Right lobe of liver (tissue), 6 donors: ENCODE measurements around the gene S1PR4. TPM values are rescaled to one million over a fixed set of nuclear protein-coding genes. Genes with fewer than 3 reads are reported as not detected.

ENCODE experiments used
- ATAC-seq, 4 donors: fragments of 200-7000 bp; cut with Tn5 transposase; one replicate each; pipeline ENCODE4 v1.9.1; 2020; ENCODE audit warnings: mild to moderate bottlenecking in 4 of 4, moderate library complexity in 4 of 4
- DNase-seq, 3 donors: peaks; one replicate each; pipeline ENCODE4 v3.0.0-alpha.2; 2020
- H3K27ac ChIP-seq, 3 donors: fragments of 200-600 bp; one replicate each; pipeline ENCODE4 v1.8.0; 2022
- H3K27me3 ChIP-seq, 2 donors: fragments of 200-600 bp; one replicate each; pipeline ENCODE4 v1.8.0; 2022
- H3K36me3 ChIP-seq, 4 donors: fragments of 200-600 bp; sonication (generic) in 1 of 4; one replicate each; pipeline versions ENCODE4 v1.5.1 to v1.8.0; 2017 to 2022; ENCODE audit warnings: control low read depth in 1 of 4
- H3K4me1 ChIP-seq, 4 donors: fragments of 200-600 bp; sonication (generic) in 1 of 4; one replicate each; pipeline versions ENCODE4 v1.5.1 to v1.8.0; 2017 to 2022; ENCODE audit warnings: control low read depth in 1 of 4
- H3K4me3 ChIP-seq, 3 donors: fragments of 200-600 bp; one replicate each; pipeline ENCODE4 v1.8.0; 2022
- H3K9me3 ChIP-seq, 4 donors: fragments of 200-600 bp; sonication (generic) in 1 of 4; one replicate each; pipeline versions ENCODE4 v1.5.1 to v1.8.0; 2017 to 2022; ENCODE audit warnings: control low read depth in 1 of 4
- POLR2A ChIP-seq: fragments of 450-650 bp; IDR thresholded peaks from one replicate; pipeline ENCODE4 v1.6.1; 2017; ENCODE audit warnings: antibody characterized with exemption, mild to moderate bottlenecking
- WGBS: methylation state at CpG from one replicate; pipeline ENCODE4 v1.1.6; 2018; ENCODE audit warnings: low coverage, low lambda C conversion rate; ENCODE audit not compliant: insufficient coverage; ENCODE audit errors: missing lambda C conversion rate; 5-methylcytosine and 5-hydroxymethylcytosine counted together
- intact Hi-C, 2 donors: fragments of 100-400 bp; cut with DNase I; formaldehyde crosslinking; loops; one replicate each; pipeline versions ENCODE4 v1.11.2 to v1.14.1; 2022
- total RNA-seq, 6 experiments: library from RNA; depleted of rRNA in 2 of 6; stranded (reverse); fragments of >200 nt in 2 of 6; fragmentation: NEBNext Ultra II Directional in 3 of 6; extraction: Animal tissue kit (Norgen Biotek cat#: 25700) in 3 of 6; gene quantifications; one replicate each; pipeline versions ENCODE4 v1.1.0 to v1.2.4, GENCODE V29; 2016 to 2023
- TF ChIP-seq, protein P1 (sequence below), 4 donors: fragments of 200-600 bp in 3 of 4; fragments of 450-650 bp in 1 of 4; IDR thresholded peaks; one replicate each; pipeline versions ENCODE4 v1.5.1 to v1.8.0; 2016 to 2022; ENCODE audit warnings: antibody characterized with exemption in 4 of 4, mild to moderate bottlenecking in 2 of 4
- donor health status: DM: no; HTN: yes; CAD: no.
- donor health status: DM: no; HTN: no; CAD: no.
- donor health status: DM: no; HTN: no; CAD: no.
- donor health status: DM: no; HTN: yes; CAD: no.
- donor health status: DM: no; HTN: yes; CAD: no.

S1PR4 gene
- total RNA-seq, 6 experiments from 2014 or later = 0.53 to 2.2 (median 0.97) TPM

DNA sequence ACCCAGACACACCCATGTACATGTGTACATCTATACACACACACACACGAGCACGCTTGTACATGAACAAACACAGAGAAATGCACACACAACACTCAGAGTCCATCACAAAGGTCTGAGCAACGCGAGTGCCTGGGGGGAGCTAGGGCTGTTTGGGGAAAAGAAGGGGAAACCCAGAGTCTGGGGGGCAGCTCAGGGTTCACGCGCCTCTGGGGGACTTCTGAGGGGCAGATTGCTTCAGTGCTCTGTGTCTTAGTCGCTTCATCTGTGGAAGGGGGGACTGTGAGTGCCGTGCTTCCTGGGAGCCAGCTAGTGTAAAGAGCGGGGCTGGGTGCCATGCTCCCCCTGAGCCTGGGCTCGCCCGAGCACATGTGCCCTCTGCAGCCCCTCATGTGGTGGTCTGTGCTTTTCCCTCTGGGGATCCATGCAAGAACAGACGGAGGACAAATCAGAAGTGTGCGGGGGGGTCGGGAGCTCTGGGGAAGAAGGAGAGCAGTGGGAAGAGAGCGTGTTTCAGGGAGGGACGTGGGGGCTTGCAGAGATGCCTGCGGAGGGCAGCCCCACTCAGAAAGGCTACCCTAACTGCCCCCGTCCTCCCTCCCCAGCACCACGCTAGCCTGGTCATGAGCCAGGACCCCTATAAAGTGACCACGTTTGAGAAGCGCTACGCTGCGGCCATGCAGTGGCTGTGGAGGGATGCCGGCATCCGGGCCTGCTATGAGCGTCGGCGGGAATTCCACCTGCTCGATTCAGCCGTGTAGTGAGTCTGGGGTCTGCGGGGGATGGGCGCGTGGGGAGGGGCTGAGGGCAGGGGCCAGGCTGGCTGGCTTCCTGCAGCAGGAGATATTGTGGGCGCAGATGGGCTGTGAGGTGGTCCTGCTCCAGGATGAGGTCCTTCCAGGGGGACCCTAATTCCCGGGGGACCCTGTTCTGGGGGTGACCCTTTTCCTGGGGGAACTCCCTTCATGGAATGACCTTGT, 28.8 kb upstream of the S1PR4 start:
- 54% methylated on average over 16 of the region's 35 CpGs for WGBS
- no peak for TF ChIP-seq POLR2A
- TF ChIP-seq, protein P1, sequence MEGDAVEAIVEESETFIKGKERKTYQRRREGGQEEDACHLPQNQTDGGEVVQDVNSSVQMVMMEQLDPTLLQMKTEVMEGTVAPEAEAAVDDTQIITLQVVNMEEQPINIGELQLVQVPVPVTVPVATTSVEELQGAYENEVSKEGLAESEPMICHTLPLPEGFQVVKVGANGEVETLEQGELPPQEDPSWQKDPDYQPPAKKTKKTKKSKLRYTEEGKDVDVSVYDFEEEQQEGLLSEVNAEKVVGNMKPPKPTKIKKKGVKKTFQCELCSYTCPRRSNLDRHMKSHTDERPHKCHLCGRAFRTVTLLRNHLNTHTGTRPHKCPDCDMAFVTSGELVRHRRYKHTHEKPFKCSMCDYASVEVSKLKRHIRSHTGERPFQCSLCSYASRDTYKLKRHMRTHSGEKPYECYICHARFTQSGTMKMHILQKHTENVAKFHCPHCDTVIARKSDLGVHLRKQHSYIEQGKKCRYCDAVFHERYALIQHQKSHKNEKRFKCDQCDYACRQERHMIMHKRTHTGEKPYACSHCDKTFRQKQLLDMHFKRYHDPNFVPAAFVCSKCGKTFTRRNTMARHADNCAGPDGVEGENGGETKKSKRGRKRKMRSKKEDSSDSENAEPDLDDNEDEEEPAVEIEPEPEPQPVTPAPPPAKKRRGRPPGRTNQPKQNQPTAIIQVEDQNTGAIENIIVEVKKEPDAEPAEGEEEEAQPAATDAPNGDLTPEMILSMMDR (IDR thresholded peaks at IDR 0.05) = no peak
- no peaks in the 10 kb centered on the region for H3K9me3 ChIP-seq
- no peaks in the 10 kb centered on the region for H3K36me3 ChIP-seq
- H3K4me3 ChIP-seq = no peak overlapping the region
- H3K27me3 ChIP-seq = no peaks in the 10 kb centered on the region
- DNase-seq = peak in 1 of 3 donors; percentile 43
- intact Hi-C loops = no loop called here
- ATAC-seq = no peak
- H3K4me1 ChIP-seq = no peaks in the 10 kb centered on the region
- H3K27ac ChIP-seq = no peak overlapping the region

DNA sequence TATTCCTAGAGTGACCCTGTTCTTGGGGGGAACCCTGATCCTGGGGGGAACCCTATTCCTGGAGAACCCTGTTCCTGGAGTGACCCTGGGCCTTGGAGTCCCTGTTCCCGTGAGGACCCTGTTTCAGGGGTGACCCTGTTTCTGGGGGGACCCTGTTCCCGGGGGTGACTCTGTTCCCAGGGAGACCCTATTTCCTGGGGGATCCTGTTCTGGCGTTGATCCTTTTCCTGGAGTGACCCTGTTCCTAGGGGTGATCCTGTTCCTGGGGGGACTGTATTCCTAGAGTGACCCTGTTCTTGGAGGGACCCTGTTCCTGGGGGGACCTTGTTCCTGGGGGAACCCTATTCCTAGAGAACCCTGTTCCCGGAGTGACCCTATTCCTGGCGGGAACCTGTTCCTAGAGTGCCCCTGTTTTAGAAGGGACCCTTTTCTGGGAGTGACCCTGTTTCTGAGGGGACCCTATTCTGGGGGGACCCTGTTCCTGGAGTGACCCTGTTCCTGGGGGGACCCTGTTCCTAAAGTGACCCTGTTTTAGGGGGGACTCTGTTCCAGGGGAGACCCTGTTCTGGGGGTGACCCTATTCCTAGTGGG, 27.7 kb upstream of the S1PR4 start:
- Histone ChIP-seq H3K36me3 (no peaks in the 10 kb centered on the region), H3K27ac (no peak overlapping the region), H3K9me3 (no peaks in the 10 kb centered on the region), H3K4me3 (no peak overlapping the region), H3K27me3 (no peaks in the 10 kb centered on the region), H3K4me1 (no peaks in the 10 kb centered on the region)
- peak in 1 of 3 donors; percentile 17 for DNase-seq
- no peak for ATAC-seq
- 17% methylated on average over 1 of the region's 5 CpGs for WGBS
- no peak for TF ChIP-seq POLR2A
- TF ChIP-seq, protein P1 (IDR thresholded peaks at IDR 0.05) = no peak
- intact Hi-C loops = no loop called here

DNA sequence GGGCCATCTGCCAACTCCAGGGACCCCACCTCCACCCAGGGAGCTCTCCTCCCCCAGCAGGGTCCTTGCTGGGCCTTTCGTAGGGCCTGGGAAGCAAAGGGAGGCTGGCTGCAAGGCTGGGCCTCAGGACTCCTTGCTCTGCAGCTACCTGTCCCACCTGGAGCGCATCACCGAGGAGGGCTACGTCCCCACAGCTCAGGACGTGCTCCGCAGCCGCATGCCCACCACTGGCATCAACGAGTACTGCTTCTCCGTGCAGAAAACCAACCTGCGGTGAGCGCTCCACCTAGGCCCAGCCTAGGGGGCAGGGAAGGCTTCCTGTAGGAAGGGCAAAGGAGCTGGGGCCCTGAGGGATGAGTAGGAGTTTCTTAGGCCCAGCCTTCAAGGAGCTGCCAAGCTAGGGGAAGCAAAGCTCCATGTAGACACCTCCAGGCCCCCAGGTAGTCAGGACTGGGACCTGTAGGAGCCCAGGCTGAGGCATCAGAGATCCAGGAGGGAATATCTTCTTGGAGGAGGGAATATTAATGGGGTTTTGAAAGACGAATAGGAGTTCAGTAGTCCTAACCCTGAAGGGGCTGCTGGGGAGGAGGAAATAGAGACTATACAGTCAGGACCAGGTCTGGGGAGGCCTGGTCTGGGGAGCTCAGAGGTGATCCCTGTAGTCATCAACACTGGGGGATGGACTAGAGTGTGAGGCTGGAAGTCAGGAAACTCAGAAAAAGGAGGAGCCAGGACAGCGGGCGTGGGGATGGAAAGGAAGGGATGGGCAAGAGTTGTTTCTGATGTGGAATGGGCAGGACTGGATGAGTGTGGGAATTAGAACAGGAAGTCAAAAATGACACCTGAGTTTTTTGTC, 26.8 kb upstream of the S1PR4 start:
- Histone ChIP-seq H3K27me3 (no peaks in the 10 kb centered on the region), H3K4me1 (no peaks in the 10 kb centered on the region), H3K9me3 (no peaks in the 10 kb centered on the region), H3K4me3 (no peak overlapping the region), H3K36me3 (no peaks in the 10 kb centered on the region), H3K27ac (no peak overlapping the region)
- 60% methylated on average over 3 of the region's 14 CpGs for WGBS
- DNase-seq (peak in 1 of 3 donors; percentile 32), ATAC-seq (no peak)
- no peak for TF ChIP-seq POLR2A
- TF ChIP-seq, protein P1 (IDR thresholded peaks at IDR 0.05) = no peak
- intact Hi-C loops = no loop called here

DNA sequence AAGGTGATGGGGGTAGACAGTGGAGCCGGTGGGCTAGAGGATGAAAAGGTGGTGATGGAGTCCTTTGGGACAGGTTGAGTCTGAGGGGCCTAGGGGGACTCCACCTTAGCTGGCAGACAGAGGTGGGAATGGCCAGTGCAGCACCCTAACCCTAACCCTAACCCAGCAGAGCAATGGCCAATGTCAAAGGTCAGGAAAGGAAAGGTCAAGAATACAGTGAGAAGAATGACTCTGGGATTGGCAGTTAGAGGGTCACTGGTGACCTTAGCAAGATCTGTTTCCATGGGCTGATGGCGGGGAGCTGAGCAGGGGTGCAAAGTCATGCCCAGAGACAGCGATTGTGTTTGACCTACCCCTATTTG, 26.2 kb upstream of the S1PR4 start:
- H3K9me3 ChIP-seq = no peaks in the 10 kb centered on the region
- 82% methylated on average over 3 of the region's 3 CpGs for WGBS
- no peak overlapping the region for H3K4me3 ChIP-seq
- intact Hi-C loops = no loop called here
- ATAC-seq (no peak), DNase-seq (peak in 1 of 3 donors; percentile 3)
- no peak overlapping the region for H3K27ac ChIP-seq
- no peaks in the 10 kb centered on the region for H3K27me3 ChIP-seq
- TF ChIP-seq, protein P1 (IDR thresholded peaks at IDR 0.05) = no peak
- no peak for TF ChIP-seq POLR2A
- H3K4me1 ChIP-seq = no peaks in the 10 kb centered on the region
- no peaks in the 10 kb centered on the region for H3K36me3 ChIP-seq
